B cell (primary cell): Measurements from ENCODE around the gene LNP1.

ENCODE experiments used
- EZH2 ChIP-seq: IDR thresholded peaks from 2 replicates; pipeline ENCODE4 v1.6.1; 2012; ENCODE audit warnings: borderline replicate concordance, low read depth, mild to moderate bottlenecking, moderate library complexity, low read length; ENCODE audit not compliant: insufficient read depth, poor library complexity, severe bottlenecking
- TF ChIP-seq, protein P1 (sequence below): fragments of 200-600 bp; IDR thresholded peaks from one replicate; pipeline ENCODE4 v1.8.0; 2022; ENCODE audit warnings: antibody characterized with exemption, mild to moderate bottlenecking

DNA sequence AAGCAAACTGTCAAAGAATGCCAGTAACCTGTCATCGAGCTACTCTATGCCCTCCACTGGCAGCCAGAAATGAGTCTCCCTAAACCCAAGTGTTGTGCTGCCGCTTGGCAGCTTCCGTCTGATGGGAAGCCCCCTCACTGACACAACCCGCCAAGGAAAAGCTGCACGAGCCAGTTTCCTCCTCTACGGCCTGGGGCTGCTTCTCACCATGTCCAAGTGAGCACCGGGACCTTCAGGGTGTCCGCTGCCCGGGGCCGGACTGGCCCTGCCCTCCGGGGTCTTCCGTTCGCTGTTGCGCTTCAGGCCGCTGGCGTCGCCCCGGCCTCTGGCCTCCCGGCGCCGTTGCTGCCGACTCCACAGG, 940 bp upstream of the LNP1 start:
- TF ChIP-seq, protein P1, sequence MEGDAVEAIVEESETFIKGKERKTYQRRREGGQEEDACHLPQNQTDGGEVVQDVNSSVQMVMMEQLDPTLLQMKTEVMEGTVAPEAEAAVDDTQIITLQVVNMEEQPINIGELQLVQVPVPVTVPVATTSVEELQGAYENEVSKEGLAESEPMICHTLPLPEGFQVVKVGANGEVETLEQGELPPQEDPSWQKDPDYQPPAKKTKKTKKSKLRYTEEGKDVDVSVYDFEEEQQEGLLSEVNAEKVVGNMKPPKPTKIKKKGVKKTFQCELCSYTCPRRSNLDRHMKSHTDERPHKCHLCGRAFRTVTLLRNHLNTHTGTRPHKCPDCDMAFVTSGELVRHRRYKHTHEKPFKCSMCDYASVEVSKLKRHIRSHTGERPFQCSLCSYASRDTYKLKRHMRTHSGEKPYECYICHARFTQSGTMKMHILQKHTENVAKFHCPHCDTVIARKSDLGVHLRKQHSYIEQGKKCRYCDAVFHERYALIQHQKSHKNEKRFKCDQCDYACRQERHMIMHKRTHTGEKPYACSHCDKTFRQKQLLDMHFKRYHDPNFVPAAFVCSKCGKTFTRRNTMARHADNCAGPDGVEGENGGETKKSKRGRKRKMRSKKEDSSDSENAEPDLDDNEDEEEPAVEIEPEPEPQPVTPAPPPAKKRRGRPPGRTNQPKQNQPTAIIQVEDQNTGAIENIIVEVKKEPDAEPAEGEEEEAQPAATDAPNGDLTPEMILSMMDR = no peak
- no peak for TF ChIP-seq EZH2
